Fibroblast of pulmonary artery (primary cell): ENCODE results near the gene TRABD.

Source experiments
- DNase-seq: peaks from one replicate; pipeline ENCODE4 v3.0.0-alpha.2; 2010; ENCODE audit warnings: low read depth
- H3K4me3 ChIP-seq: replicated peaks from 2 replicates; pipeline ENCODE4 v1.5.1; 2011; ENCODE audit warnings: low read depth, mild to moderate bottlenecking, control low read depth, low read length, moderate library complexity
- TF ChIP-seq, protein P1 (sequence below): IDR thresholded peaks from 2 replicates; pipeline ENCODE4 v1.5.1; 2011; ENCODE audit warnings: mild to moderate bottlenecking, control low read depth, low read length, inconsistent platforms; ENCODE audit errors: missing control alignments

Gene TRABD

GRCh38 chr22:50148166-50148500 is 37.6 kb upstream of the TRABD start:
- TF ChIP-seq, protein P1, sequence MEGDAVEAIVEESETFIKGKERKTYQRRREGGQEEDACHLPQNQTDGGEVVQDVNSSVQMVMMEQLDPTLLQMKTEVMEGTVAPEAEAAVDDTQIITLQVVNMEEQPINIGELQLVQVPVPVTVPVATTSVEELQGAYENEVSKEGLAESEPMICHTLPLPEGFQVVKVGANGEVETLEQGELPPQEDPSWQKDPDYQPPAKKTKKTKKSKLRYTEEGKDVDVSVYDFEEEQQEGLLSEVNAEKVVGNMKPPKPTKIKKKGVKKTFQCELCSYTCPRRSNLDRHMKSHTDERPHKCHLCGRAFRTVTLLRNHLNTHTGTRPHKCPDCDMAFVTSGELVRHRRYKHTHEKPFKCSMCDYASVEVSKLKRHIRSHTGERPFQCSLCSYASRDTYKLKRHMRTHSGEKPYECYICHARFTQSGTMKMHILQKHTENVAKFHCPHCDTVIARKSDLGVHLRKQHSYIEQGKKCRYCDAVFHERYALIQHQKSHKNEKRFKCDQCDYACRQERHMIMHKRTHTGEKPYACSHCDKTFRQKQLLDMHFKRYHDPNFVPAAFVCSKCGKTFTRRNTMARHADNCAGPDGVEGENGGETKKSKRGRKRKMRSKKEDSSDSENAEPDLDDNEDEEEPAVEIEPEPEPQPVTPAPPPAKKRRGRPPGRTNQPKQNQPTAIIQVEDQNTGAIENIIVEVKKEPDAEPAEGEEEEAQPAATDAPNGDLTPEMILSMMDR: no peak
- no peak overlapping the region for H3K4me3 ChIP-seq
- DNase-seq: no peak

GRCh38 chr22:50148991-50149721 is 36.6 kb upstream of the TRABD start:
- TF ChIP-seq, protein P1: peak; percentile 63
- no peak overlapping the region for H3K4me3 ChIP-seq
- peak; percentile 52 for DNase-seq

DNA sequence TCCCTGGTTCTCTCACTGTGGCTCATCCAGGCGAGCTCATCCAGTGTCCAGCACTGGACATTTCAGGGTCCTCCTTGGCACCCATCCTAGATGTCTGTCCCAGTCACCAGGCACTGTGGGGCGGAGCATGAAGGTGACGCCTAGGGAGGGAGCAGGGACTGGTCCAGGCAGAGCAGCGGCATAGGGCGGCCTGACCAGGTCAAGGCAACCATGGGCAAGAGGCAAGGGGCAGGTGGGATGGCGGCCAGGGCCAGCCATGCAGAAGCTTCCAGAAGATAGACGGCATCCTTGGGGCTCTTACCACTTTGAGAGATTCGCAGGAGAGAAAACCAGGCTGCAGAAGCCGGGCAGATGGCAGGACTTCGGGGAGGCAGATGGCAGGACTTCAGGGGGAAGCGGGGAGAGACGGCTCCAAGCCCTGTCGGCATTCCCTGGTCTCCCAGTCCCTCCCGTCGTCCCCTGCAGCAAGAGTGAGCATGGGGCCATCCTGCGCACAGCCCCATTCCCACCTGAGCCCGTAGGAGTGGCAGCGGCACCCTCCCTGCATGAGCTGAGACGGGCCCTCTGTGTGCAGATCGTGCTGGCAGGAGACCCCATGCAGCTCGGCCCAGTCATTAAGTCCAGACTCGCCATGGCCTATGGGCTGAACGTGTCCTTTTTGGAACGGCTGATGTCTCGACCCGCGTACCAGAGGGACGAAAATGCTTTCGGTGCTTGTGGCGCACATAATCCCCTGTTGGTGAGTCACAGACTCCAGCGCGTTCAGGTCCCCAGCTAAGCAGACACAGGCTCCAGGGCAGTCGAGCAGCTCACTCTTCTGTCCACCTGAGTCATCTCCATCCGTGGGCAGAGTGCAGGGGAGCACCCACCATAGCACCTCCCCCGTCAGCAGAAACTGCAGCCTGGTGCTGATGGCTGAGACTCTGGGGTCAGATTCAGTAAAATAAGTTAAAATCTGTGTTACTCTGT is 35.3 kb upstream of the TRABD start:
- TF ChIP-seq, protein P1: no peak
- H3K4me3 ChIP-seq: no peak overlapping the region
- DNase-seq: no peak

GRCh38 chr22:50151571-50152537 is 33.9 kb upstream of the TRABD start:
- no peak for DNase-seq
- H3K4me3 ChIP-seq: no peak overlapping the region
- TF ChIP-seq, protein P1: no peak

DNA sequence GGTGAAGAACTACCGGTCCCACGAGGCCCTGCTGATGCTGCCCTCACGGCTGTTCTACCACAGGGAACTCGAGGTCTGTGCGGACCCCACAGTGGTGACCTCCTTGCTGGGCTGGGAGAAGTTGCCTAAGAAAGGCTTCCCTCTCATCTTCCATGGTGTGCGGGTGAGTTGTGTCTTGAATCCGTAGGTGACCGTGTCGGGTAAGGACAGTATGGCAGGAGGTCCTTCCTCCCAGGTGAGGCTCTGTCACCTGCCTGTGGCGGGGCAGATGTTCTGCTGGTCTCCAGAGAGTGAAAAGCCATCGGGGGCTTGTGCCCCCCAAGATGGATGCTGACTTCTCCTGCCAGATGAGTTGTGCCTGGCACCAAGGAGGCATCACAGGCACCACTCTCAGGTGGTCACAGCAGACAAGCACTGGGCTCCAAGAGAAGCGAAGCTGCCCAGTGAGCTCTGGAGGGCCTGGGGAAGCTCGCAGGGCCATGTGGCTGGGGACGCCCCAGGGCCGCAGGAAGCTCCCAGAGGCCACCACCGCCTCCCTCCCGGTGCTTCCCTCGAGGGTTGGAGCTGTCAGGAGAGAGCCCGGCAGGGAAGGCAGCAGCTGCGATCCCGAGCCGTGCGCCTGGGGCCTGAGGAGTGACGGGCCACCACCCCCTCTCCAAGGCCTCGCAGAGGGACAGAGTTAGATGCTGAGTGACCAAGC is 32.5 kb upstream of the TRABD start:
- DNase-seq: no peak
- TF ChIP-seq, protein P1: no peak

GRCh38 chr22:50153756-50154140 is 32.0 kb upstream of the TRABD start:
- DNase-seq: no peak
- TF ChIP-seq, protein P1: no peak
- H3K4me3 ChIP-seq: no peak overlapping the region

More for the DNA sequence above, 32.5 kb upstream of the TRABD start:
- H3K4me3 ChIP-seq: no peak overlapping the region
